IPS DF 4.7 (cell line): ENCODE data around the gene CLIP3.
"Not testable (repeated sequence)": the region's sequence is repeated elsewhere in the genome, so short reads cannot be mapped to it uniquely, and the experiment has no call there.

Experiments
- DNase-seq: peaks from one replicate; pipeline ENCODE4 v3.0.0-alpha.2; 2013; ENCODE audit warnings: low spot score; ENCODE audit errors: extremely low read depth

CLIP3 gene

DNA sequence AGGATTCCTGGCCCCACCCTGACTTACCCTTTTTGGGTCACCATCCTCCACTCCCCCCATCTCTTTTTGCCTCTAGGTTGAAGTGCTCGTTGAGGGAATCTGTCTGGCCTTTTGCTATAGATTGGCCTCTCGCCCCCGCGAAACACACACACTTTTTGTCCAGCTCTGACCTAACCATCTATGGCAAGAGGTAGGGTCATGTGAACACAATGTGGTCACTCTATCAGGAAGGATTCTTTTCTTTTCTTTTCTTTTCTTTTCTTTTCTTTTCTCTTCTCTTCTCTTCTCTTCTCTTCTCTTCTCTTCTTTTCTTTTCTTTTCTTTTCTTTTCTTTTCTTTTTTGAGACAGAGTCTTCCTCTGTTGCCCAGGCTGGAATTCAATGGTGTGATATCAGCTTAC is 51.7 kb downstream of the CLIP3 start:
- DNase-seq = not testable (repeated sequence)

- no peak for DNase-seq
Observed at GRCh38 chr19:35978832-35979365, 53.8 kb downstream of the CLIP3 start.

GRCh38 chr19:35978271-35978670 is 54.4 kb downstream of the CLIP3 start:
- DNase-seq = no peak

GRCh38 chr19:35977446-35978222 is 55.0 kb downstream of the CLIP3 start:
- no peak for DNase-seq

GRCh38 chr19:35975608-35976214 is 57.0 kb downstream of the CLIP3 start:
- DNase-seq = no peak

DNA sequence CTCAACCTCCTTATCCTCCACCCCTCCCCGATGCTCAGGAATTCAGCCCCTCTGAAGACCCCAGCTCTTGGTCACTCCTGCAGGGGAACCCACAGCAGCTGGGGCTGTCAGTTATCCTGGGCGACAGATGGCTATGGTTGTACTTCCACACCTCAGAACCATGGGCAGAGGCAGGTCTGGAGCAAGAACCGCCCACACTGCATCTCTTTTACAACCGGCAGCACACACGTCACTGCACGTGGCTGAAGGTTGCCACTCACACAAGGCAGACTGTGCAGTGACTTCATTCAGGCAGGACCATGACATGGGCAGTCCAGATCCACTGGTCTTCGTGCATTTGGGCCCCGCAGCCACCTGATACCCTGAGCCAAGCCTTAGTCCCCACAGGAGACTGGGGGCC is 59.2 kb downstream of the CLIP3 start:
- DNase-seq = no peak

- no peak for DNase-seq
Observed at GRCh38 chr19:35966771-35967170, 65.9 kb downstream of the CLIP3 start.
